ENCODE results near the gene MTAP.
"Not testable (repeated sequence)": the region's sequence is repeated elsewhere in the genome, so short reads cannot be mapped to it uniquely, and the experiment has no call there.

Gene MTAP

GRCh38 chr9:21943464-21943863, 141.0 kb downstream of the MTAP start:
- no peak overlapping the region for H3K4me3 ChIP-seq (ENCODE audit: low read length in 2 of 2)
- peaks cover 0 to 2% of the 10 kb centered on the region in 2 donors for H3K27me3 ChIP-seq (ENCODE audit: control insufficient read depth in 1 of 2, insufficient read depth in 2 of 2, low read length in 2 of 2)
- no peaks in the 10 kb centered on the region for H3K36me3 ChIP-seq (ENCODE audit: control insufficient read depth in 2 of 2, insufficient read depth in 2 of 2, low read length in 2 of 2)
- no peak overlapping the region for H3K9ac ChIP-seq (ENCODE audit: low read length in 2 of 2)
- no peaks in the 10 kb centered on the region for H3K9me3 ChIP-seq (ENCODE audit: control insufficient read depth in 2 of 2, low read length in 2 of 2)
- H3K4me1 ChIP-seq (ENCODE audit: control insufficient read depth, insufficient read depth, low read length), result no peaks in the 10 kb centered on the region
- no peak overlapping the region for H3K27ac ChIP-seq (ENCODE audit: low read length)

GRCh38 chr9:21945606-21946005, 143.2 kb downstream of the MTAP start:
- Histone ChIP-seq H3K9me3 (ENCODE audit: control insufficient read depth in 2 of 2, low read length in 2 of 2) (peaks cover 0 to 2% of the 10 kb centered on the region in 2 donors), H3K4me3 (ENCODE audit: low read length in 2 of 2) (no peak overlapping the region), H3K4me1 (ENCODE audit: control insufficient read depth, insufficient read depth, low read length) (no peaks in the 10 kb centered on the region), H3K27ac (ENCODE audit: low read length) (no peak overlapping the region), H3K9ac (ENCODE audit: low read length in 2 of 2) (no peak overlapping the region), H3K36me3 (ENCODE audit: control insufficient read depth in 2 of 2, insufficient read depth in 2 of 2, low read length in 2 of 2) (no peaks in the 10 kb centered on the region), H3K27me3 (ENCODE audit: control insufficient read depth in 1 of 2, insufficient read depth in 2 of 2, low read length in 2 of 2) (peaks cover 0 to 2% of the 10 kb centered on the region in 2 donors)

- H3K9me3 ChIP-seq (ENCODE audit: control insufficient read depth in 2 of 2, low read length in 2 of 2), result no peaks in the 10 kb centered on the region
- H3K4me1 ChIP-seq (ENCODE audit: control insufficient read depth, insufficient read depth, low read length), result no peaks in the 10 kb centered on the region
- H3K9ac ChIP-seq (ENCODE audit: low read length in 2 of 2), result no peak overlapping the region
- H3K36me3 ChIP-seq (ENCODE audit: control insufficient read depth in 2 of 2, insufficient read depth in 2 of 2, low read length in 2 of 2), result no peaks in the 10 kb centered on the region
- no peak overlapping the region for H3K4me3 ChIP-seq (ENCODE audit: low read length in 2 of 2)
- no peak overlapping the region for H3K27ac ChIP-seq (ENCODE audit: low read length)
- no peaks in the 10 kb centered on the region for H3K27me3 ChIP-seq (ENCODE audit: control insufficient read depth in 1 of 2, insufficient read depth in 2 of 2, low read length in 2 of 2)
Measured at GRCh38 chr9:21958833-21959232, 156.4 kb downstream of the MTAP start.

GRCh38 chr9:21959268-21959667, 156.8 kb downstream of the MTAP start:
- H3K27ac ChIP-seq (ENCODE audit: low read length); H3K36me3 ChIP-seq (ENCODE audit: control insufficient read depth in 2 of 2, insufficient read depth in 2 of 2, low read length in 2 of 2); H3K9me3 ChIP-seq (ENCODE audit: control insufficient read depth in 2 of 2, low read length in 2 of 2); H3K9ac ChIP-seq (ENCODE audit: low read length in 2 of 2); H3K27me3 ChIP-seq (ENCODE audit: control insufficient read depth in 1 of 2, insufficient read depth in 2 of 2, low read length in 2 of 2); H3K4me3 ChIP-seq (ENCODE audit: low read length in 2 of 2); H3K4me1 ChIP-seq (ENCODE audit: control insufficient read depth, insufficient read depth, low read length): not testable (repeated sequence)

GRCh38 chr9:21961569-21961968, 159.1 kb downstream of the MTAP start:
- no peaks in the 10 kb centered on the region for H3K9me3 ChIP-seq (ENCODE audit: control insufficient read depth in 2 of 2, low read length in 2 of 2)
- peaks cover 9% of the 10 kb centered on the region for H3K4me1 ChIP-seq (ENCODE audit: control insufficient read depth, insufficient read depth, low read length)
- no peaks in the 10 kb centered on the region for H3K36me3 ChIP-seq (ENCODE audit: control insufficient read depth in 2 of 2, insufficient read depth in 2 of 2, low read length in 2 of 2)
- no peak overlapping the region for H3K27ac ChIP-seq (ENCODE audit: low read length)
- H3K4me3 ChIP-seq (ENCODE audit: low read length in 2 of 2), result no peak overlapping the region
- no peak overlapping the region for H3K9ac ChIP-seq (ENCODE audit: low read length in 2 of 2)
- H3K27me3 ChIP-seq (ENCODE audit: control insufficient read depth in 1 of 2, insufficient read depth in 2 of 2, low read length in 2 of 2), result peaks cover 16 to 20% of the 10 kb centered on the region in 2 donors

GRCh38 chr9:21964925-21965385, 162.5 kb downstream of the MTAP start:
- Histone ChIP-seq H3K9me3 (ENCODE audit: control insufficient read depth in 2 of 2, low read length in 2 of 2) (peaks cover 0 to 6% of the 10 kb centered on the region in 2 donors), H3K4me3 (ENCODE audit: low read length in 2 of 2) (peak overlapping the region; percentile 49 to 51), H3K9ac (ENCODE audit: low read length in 2 of 2) (no peak overlapping the region), H3K27ac (ENCODE audit: low read length) (no peak overlapping the region), H3K36me3 (ENCODE audit: control insufficient read depth in 2 of 2, insufficient read depth in 2 of 2, low read length in 2 of 2) (no peaks in the 10 kb centered on the region), H3K4me1 (ENCODE audit: control insufficient read depth, insufficient read depth, low read length) (peaks cover 9% of the 10 kb centered on the region), H3K27me3 (ENCODE audit: control insufficient read depth in 1 of 2, insufficient read depth in 2 of 2, low read length in 2 of 2) (peaks cover 48 to 53% of the 10 kb centered on the region in 2 donors)

GRCh38 chr9:21965401-21965951, 163.0 kb downstream of the MTAP start:
- Histone ChIP-seq H3K9me3 (ENCODE audit: control insufficient read depth in 2 of 2, low read length in 2 of 2) (peaks cover 0 to 6% of the 10 kb centered on the region in 2 donors), H3K9ac (ENCODE audit: low read length in 2 of 2) (no peak overlapping the region), H3K27me3 (ENCODE audit: control insufficient read depth in 1 of 2, insufficient read depth in 2 of 2, low read length in 2 of 2) (peaks cover 53 to 57% of the 10 kb centered on the region in 2 donors), H3K4me3 (ENCODE audit: low read length in 2 of 2) (peak overlapping the region; percentile 49 to 51), H3K27ac (ENCODE audit: low read length) (no peak overlapping the region), H3K36me3 (ENCODE audit: control insufficient read depth in 2 of 2, insufficient read depth in 2 of 2, low read length in 2 of 2) (no peaks in the 10 kb centered on the region), H3K4me1 (ENCODE audit: control insufficient read depth, insufficient read depth, low read length) (peaks cover 9% of the 10 kb centered on the region)

- peaks cover 62 to 66% of the 10 kb centered on the region in 2 donors for H3K27me3 ChIP-seq (ENCODE audit: control insufficient read depth in 1 of 2, insufficient read depth in 2 of 2, low read length in 2 of 2)
- no peak overlapping the region for H3K27ac ChIP-seq (ENCODE audit: low read length)
- H3K36me3 ChIP-seq (ENCODE audit: control insufficient read depth in 2 of 2, insufficient read depth in 2 of 2, low read length in 2 of 2), result no peaks in the 10 kb centered on the region
- no peak overlapping the region for H3K4me3 ChIP-seq (ENCODE audit: low read length in 2 of 2)
- H3K9ac ChIP-seq (ENCODE audit: low read length in 2 of 2), result no peak overlapping the region
- H3K9me3 ChIP-seq (ENCODE audit: control insufficient read depth in 2 of 2, low read length in 2 of 2), result peaks cover 0 to 6% of the 10 kb centered on the region in 2 donors
- peaks cover 15% of the 10 kb centered on the region for H3K4me1 ChIP-seq (ENCODE audit: control insufficient read depth, insufficient read depth, low read length)
Measured at GRCh38 chr9:21966140-21966851, 163.9 kb downstream of the MTAP start.

GRCh38 chr9:21967169-21967568, 164.7 kb downstream of the MTAP start:
- no peak overlapping the region for H3K4me3 ChIP-seq (ENCODE audit: low read length in 2 of 2)
- peaks cover 66 to 74% of the 10 kb centered on the region in 2 donors for H3K27me3 ChIP-seq (ENCODE audit: control insufficient read depth in 1 of 2, insufficient read depth in 2 of 2, low read length in 2 of 2)
- H3K36me3 ChIP-seq (ENCODE audit: control insufficient read depth in 2 of 2, insufficient read depth in 2 of 2, low read length in 2 of 2), result no peaks in the 10 kb centered on the region
- no peak overlapping the region for H3K27ac ChIP-seq (ENCODE audit: low read length)
- H3K9me3 ChIP-seq (ENCODE audit: control insufficient read depth in 2 of 2, low read length in 2 of 2), result peaks cover 0 to 6% of the 10 kb centered on the region in 2 donors
- peaks cover 15% of the 10 kb centered on the region for H3K4me1 ChIP-seq (ENCODE audit: control insufficient read depth, insufficient read depth, low read length)
- H3K9ac ChIP-seq (ENCODE audit: low read length in 2 of 2), result no peak overlapping the region

GRCh38 chr9:21967702-21968101, 165.3 kb downstream of the MTAP start:
- Histone ChIP-seq H3K4me3 (ENCODE audit: low read length in 2 of 2) (no peak overlapping the region), H3K27me3 (ENCODE audit: control insufficient read depth in 1 of 2, insufficient read depth in 2 of 2, low read length in 2 of 2) (peaks cover 71 to 79% of the 10 kb centered on the region in 2 donors), H3K9ac (ENCODE audit: low read length in 2 of 2) (no peak overlapping the region)

More at GRCh38 chr9:21967702-21968101, 165.3 kb downstream of the MTAP start:
- Histone ChIP-seq H3K9me3 (ENCODE audit: control insufficient read depth in 2 of 2, low read length in 2 of 2) (peaks cover 0 to 6% of the 10 kb centered on the region in 2 donors), H3K36me3 (ENCODE audit: control insufficient read depth in 2 of 2, insufficient read depth in 2 of 2, low read length in 2 of 2) (no peaks in the 10 kb centered on the region), H3K27ac (ENCODE audit: low read length) (no peak overlapping the region), H3K4me1 (ENCODE audit: control insufficient read depth, insufficient read depth, low read length) (peaks cover 15% of the 10 kb centered on the region)
